Measurements from ENCODE around the gene SELENOS.

The SELENOS gene

DNA sequence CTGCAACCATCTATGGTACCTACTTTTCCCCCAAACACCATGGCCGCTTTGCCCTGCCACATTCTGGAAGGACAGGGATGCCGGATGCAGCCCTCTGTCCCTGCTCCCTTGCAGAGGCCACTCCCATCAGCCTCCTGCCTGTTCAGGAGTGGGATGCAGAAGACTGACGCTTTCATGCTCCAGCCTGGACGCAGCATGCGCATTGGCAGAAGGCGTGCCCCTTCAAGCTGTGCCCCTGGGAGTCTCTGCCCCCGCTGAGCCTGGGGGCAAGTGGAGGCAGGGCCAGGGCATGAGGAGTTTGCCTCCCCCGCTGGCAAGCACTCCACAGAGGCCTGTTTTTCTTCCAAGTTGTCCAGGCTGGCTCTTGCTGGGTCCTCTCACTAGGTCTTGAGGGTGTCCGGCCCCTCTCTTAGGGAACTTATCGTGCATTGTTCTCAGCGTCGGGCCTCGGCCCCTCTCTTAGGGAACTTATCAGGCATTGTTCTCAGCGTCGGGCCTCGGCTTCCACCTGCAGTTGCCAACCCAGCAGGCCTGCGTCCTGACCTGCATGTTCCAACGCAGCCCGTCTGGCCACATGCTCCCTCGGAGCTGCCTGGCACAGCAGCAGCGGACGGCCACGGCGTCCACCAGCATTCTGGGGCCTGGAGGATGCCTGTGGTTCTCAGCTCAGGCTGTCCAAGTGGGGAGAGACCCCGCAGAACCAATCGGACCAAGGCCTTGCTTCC lies 32.3 kb upstream of the SELENOS start:
- TF ChIP-seq, protein P1, sequence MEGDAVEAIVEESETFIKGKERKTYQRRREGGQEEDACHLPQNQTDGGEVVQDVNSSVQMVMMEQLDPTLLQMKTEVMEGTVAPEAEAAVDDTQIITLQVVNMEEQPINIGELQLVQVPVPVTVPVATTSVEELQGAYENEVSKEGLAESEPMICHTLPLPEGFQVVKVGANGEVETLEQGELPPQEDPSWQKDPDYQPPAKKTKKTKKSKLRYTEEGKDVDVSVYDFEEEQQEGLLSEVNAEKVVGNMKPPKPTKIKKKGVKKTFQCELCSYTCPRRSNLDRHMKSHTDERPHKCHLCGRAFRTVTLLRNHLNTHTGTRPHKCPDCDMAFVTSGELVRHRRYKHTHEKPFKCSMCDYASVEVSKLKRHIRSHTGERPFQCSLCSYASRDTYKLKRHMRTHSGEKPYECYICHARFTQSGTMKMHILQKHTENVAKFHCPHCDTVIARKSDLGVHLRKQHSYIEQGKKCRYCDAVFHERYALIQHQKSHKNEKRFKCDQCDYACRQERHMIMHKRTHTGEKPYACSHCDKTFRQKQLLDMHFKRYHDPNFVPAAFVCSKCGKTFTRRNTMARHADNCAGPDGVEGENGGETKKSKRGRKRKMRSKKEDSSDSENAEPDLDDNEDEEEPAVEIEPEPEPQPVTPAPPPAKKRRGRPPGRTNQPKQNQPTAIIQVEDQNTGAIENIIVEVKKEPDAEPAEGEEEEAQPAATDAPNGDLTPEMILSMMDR (IDR thresholded peaks at IDR 0.05; ENCODE audit: low read depth, low read length) = no peak
- H3K4me3 ChIP-seq (ENCODE audit: low read depth, low read length) = no peak overlapping the region

DNA sequence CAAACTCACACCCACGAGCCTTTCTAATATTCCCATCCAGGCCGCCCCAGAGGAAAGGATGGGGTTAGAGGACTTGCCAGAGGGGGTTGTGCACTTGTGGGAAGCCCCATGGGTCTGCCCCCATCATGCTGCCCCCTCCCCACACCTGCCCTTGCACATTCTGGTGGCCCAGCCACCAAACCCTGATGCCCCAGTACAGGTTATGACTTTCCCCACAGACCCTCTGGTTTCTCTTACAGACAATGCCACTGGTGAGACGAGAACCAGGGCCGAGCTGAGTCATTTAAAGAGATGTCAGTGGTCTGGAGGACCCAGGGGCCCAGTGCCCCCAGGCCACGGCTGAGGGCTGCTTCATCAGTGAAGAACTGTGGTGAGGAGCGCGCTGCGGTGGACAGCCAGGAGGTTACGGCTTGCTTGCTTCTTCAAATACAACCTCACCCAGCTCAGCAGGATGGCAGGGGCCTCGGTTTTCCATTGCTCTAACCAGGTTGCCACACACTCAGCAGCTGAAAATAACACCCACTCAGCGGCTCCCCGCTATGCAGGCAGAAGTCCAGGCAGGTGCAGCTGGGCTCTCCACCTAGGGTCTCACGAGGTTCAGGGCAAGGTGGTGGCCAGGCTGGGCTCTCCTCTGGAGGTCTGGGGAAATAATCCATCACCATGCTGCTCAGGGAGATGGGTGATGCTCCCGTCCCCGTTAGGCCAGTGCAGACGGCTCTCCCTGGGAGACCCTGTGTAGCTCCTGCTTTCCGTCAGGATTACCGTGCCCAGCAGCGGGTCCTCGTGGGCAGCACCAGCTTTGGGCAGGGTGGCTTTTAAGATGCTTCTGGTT lies 31.5 kb upstream of the SELENOS start:
- no peak overlapping the region for H3K4me3 ChIP-seq (ENCODE audit: low read depth, low read length)
- TF ChIP-seq, protein P1 (IDR thresholded peaks at IDR 0.05; ENCODE audit: low read depth, low read length) = no peak

DNA sequence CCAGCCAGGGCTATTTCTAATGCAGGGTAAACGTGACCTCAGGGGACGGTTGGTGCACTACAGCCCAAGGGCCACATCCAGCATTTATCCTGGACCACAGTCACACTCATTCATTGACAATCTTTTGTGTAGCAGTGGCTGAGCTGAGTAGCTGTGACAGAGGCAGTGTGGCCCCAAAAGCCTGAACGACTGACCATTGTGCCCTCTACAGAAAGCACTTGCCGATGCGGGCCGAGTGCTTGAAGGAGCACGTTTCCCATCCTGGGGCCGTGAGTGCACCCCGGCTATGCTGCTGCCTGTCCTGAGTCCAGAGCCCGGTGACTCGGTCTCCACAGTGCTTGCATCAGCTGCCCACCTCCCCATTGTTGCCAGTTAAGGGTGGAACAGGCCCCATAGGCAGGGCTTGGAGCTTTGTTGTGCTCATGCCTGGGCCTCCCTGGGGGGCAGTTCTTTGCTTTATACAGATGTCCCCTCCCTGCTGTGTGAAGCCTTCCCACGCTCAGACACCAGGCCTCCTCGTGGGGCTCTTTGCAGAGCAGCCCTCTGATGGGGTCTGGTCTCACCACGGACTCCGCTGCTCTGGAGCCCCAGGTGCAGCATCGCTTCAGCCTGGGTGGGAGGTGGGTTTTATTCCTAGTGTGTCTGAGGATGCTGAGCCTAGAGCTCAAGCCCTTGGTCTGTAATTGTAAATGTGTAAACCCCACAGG lies 30.8 kb upstream of the SELENOS start:
- TF ChIP-seq, protein P1 (IDR thresholded peaks at IDR 0.05; ENCODE audit: low read depth, low read length) = no peak
- no peak overlapping the region for H3K4me3 ChIP-seq (ENCODE audit: low read depth, low read length)

DNA sequence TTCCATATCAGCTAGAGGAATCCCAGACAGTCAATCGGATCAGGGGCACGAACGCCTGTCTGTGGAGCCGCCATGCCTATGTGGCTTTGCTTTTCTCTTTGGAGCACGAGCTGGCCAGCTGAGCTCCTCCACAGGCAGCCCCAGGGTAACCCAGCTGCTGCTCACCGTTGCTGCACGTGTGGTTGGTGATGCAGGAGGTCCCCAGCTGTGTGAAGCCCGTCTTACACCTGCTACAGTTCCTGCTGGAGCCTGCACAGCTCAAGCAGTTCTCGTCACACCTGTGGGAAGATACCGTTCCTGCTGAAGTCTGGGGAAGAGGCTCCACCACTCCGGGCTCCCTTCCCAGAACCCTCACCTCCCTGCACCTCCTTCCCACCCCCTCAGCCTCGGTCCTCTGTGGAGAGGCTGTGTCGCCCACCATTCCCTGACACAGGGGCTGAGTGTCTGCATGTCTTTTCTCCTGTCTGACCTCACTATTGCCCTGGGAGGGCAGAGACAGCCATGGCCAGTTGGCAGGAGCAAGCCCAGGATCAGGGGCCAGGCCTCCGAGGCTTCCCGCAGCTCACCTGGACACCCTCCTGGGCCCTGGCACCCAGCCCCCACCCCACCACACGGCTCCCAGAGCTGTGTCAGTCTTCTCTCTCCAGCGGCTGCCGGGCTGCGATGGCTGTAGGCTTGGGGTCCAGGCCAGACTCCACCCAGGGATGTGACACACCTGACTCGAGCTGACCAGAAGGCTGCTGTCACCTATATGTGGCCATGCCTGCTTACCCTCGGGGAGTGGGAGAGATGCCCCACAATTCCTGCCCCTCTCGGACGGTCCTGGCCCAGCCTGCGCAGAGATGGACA lies 30.0 kb upstream of the SELENOS start:
- TF ChIP-seq, protein P1 (IDR thresholded peaks at IDR 0.05; ENCODE audit: low read depth, low read length) = no peak
- no peak overlapping the region for H3K4me3 ChIP-seq (ENCODE audit: low read depth, low read length)

DNA sequence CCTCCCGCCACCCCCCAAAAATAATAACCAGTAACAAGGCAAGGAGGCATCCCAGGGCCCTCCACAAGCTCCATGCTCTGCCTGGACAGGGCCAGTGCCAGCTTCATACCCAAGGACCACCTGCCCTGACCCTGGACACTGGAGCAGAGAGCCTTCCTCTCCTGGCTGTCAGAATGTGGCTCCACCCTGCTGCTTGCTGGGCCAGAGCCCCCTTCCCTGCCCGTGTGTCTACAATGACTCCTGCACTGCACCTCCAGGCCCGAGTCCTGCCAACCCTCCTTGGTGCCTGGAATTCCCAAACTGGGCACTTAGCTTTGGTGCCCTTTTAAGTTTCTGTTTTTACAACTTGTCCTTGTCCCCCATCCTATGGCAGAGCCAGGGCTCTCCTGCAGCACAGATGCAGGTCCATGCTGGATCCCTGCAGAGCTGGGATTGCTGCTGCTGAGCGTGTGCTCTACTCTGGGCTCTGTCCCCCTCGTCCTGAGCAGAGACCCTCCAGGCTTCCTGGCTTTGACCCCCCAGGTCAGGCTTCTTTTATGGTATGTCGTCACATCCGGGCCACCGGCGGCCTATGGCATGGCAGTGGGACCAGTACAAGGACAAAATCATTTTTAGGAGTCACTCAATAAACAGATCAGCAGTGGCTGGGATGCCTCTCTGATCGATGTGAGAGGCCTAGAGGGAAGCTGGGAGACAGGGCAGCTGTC lies 29.2 kb upstream of the SELENOS start:
- no peak overlapping the region for H3K4me3 ChIP-seq (ENCODE audit: low read depth, low read length)
- TF ChIP-seq, protein P1 (IDR thresholded peaks at IDR 0.05; ENCODE audit: low read depth, low read length) = no peak

DNA sequence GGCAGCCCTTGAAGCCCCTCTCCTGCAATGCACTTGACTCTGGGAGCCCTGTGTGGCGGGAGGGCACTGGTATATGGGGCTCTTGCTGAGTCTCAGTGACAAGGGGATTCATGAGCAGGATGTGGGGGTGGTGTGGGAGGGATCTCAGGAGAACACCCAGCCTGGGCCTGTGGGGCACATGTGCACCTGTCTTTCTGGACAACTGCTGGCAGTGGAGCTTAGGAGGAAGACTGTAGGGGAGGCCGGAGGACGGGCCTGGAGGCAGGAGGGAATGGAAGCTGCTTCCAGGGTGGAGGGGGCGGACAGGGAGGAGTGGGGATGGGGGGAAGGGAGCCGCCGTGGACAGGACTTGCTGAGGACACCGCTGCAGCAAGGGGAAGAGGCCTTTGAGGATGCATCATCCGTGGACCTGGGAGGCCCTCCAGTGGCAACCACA lies 28.6 kb upstream of the SELENOS start:
- TF ChIP-seq, protein P1 (IDR thresholded peaks at IDR 0.05; ENCODE audit: low read depth, low read length) = no peak
- H3K4me3 ChIP-seq (ENCODE audit: low read depth, low read length) = no peak overlapping the region
